NCI-H1694 (cell line): ENCODE results near the gene SULT2B1.
"Not testable (repeated sequence)": the region's sequence is repeated elsewhere in the genome, so short reads cannot be mapped to it uniquely, and the experiment has no call there.

Experiments
- DNase-seq: peaks from one replicate; lab custom pipeline; 2025; lab: John Stamatoyannopoulos, UW

SULT2B1 gene

DNA sequence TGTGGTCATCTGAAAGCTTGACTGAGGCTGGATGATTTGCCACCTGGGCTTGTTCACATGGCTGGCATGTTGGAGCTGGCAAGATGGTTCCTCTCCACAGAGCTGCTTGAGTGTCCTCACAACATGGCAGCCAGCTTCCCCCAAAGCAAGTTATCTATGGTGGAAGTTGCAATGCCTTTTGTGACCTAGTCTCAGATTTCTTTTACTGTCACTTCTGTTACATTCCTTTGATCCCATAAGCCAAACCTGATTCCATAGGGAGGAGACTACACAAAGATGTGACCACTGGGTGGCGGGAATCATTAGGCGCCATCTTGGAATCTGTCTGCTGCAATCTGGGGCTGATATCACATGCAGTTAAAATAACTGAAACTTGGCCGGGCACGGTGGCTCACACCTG is 22.8 kb upstream of the SULT2B1 start:
- DNase-seq: no peak

DNA sequence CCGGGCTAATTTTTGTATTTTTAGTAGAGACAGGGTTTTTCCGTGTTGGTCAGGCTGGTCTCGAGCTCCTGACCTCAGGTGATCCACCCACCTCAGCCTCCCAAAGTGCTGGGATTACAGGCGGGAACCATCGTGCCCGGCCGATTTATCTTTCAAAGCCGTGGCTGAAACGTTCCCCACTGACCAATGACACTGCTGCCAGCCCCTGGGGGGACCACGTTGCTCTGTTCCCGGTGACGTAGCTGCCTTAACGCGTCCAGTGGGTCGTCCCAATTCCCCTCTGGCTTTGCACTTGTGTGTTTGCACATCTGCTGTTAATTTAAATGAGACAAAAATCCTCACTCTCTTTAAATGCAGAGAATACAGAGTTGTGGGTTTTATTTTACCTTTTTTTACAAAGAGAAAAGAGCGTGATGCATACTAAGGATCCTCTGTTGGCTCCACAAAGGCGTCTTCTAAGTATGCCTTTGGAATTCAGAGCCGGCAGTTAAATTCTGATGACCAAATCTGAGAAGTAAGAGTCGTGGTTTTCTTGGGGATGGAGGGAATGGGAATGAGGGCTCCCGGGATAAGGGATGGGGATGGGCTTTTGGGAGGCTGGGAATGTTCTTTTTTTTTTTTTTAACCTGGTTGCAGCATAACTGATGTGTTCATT is 21.8 kb upstream of the SULT2B1 start:
- no peak for DNase-seq

- no peak for DNase-seq
Observed at GRCh38 chr19:48530770-48531169, 21.2 kb upstream of the SULT2B1 start.

DNA sequence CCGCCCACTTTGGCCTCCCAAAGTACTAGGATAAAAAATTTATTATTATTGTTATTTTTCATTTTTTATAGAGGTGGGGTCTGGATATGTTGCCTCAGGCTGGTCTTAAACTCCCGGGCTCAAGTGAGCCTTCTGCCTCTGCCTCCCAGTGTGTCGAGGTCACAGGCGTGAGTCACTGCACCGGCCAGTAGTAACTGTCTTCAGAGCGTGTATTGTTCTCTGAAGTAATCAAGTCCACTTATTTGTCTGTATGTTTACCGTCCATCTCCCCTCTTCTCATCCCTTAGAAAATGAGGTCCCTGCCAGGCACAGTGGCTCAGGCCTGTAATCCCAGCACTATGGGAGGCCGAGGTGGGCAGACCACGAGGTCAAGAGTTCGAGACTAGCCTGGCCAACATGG is 18.2 kb upstream of the SULT2B1 start:
- DNase-seq: no peak

GRCh38 chr19:48537541-48537940 is 14.4 kb upstream of the SULT2B1 start:
- DNase-seq: no peak

DNA sequence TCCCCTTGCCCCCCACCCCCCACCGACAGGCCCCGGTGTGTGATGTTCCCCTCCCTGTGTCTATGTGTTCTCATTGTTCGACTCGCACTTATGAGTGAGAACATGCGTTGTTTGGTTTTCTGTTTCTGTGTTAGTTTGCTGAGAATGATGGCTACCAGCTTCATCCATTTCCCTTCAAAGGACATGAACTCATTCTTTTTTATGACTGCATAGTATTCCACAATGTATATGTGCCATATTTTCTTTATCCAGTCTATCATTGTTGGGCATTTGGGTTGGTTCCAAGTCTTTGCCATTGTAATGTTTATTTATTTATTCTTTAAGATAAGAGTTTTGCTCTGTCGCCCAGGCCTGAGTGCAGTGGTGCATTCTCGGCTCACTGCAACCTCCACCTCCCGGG is 13.9 kb upstream of the SULT2B1 start:
- not testable (repeated sequence) for DNase-seq

GRCh38 chr19:48539503-48540096 is 12.4 kb upstream of the SULT2B1 start:
- DNase-seq: peak; percentile 34

- DNase-seq: peak; percentile 32
Observed at GRCh38 chr19:48540110-48540509, 11.9 kb upstream of the SULT2B1 start.

DNA sequence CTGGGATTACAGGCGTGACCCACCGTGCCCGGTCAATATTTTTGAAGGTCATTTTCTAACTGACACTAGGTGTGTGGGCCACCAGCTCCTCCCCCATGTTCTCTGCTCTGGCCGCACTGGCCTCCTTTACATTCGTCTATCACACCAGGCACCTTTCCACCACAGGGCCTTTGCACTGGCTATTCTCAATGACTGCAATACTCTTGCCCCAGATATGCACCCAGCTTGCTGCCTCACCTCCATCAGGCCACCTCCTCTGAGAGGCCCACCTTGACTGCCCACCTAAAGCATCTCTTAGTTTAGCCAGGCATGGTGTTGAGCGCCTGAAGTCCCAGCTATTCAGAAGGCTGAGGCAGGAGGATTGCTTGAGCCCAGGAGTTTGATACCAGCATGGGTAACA is 10.2 kb upstream of the SULT2B1 start:
- no peak for DNase-seq

DNA sequence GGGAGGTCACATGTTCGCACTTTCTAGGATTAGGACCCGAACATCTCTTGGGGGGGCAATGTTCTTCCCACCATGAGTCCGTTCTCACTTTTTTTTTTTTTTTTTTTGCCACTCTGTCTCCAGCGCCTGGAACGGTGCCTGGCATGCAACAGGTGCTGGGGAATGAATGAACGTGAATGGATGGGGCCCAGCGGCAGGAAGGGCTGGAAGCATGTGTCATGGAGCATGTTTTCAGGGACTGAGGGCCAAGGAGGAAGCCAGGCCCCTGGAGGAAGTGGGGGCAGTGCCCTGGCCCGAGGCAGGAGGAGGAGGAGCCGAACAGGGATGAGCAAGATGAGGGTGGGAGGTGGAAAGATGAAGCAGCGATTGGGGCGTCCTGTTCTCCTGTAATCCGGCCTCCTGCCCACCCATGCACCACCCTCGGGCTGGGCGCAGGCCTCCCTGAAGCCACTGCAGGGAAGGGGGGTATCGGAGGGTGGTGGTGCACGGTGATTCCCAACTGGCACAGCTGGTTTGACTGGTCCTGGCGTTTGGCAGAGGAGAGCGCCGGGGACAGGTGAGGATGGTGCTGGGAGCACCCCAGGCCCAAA is 8.8 kb upstream of the SULT2B1 start:
- no peak for DNase-seq

DNA sequence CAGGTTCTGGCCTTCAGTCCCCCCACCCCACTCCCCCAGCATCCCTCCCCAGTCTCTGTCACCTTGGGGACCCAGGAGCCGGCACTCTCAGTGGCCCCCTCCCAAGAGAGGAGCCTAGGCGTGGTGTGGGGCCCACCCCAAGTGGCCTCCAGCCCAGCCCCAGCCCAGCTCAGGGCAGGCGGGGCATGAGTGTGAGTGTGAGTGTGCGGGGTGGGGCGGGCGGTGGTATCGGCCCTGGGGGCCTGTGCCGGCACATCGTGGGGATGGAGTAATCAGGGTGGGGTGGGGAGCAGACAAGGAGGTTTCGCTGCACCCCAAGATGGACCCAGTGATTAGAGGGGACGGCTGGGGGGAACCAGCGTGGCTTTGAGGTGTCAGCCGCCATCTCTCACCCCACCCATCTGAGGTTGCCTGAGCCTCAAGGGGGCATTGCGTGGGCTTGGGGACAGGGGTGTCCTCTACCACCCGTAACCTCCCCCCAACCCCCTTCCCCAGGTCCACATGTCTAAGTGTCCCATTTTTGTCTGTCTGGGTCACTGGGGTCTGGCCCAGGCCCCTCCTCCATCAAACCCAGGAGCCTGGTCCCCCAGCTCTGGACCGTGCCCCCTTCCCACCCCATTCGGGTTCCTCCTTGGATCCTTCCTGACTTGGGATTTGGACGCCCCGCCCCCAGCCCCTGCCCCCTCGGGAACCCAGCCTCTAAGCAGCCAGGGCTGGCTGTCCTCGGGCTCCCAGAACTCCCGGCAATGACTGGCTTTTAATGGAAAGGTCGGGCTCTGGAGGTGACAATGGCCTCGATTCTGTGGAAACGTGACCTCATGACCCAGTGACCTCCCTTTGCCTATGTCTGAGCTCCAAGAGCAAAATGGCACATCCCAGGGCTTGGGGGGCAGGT is 6.9 kb upstream of the SULT2B1 start:
- DNase-seq: no peak

GRCh38 chr19:48547722-48548121 is 4.2 kb upstream of the SULT2B1 start:
- no peak for DNase-seq

GRCh38 chr19:48548253-48548911 is 3.6 kb upstream of the SULT2B1 start:
- no peak for DNase-seq

DNA sequence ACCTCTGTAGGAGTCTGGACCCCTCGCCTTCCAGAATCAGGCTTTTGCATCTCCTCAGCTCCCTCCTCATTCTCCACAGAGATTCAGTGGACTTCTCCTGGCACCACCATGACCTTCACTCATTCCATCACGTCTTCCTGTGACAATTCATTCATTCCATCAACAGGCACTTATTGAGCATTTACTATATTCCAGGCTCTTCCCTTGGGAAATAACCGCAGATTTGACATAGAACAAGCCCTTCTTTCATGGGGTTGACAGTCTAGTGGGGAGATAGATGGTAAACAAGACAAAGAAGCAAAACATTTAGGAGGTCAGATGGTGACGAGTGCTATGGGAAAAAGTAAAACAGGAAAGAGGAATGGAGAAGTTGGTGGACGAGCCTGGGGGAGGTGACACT is 2.6 kb upstream of the SULT2B1 start:
- no peak for DNase-seq

DNA sequence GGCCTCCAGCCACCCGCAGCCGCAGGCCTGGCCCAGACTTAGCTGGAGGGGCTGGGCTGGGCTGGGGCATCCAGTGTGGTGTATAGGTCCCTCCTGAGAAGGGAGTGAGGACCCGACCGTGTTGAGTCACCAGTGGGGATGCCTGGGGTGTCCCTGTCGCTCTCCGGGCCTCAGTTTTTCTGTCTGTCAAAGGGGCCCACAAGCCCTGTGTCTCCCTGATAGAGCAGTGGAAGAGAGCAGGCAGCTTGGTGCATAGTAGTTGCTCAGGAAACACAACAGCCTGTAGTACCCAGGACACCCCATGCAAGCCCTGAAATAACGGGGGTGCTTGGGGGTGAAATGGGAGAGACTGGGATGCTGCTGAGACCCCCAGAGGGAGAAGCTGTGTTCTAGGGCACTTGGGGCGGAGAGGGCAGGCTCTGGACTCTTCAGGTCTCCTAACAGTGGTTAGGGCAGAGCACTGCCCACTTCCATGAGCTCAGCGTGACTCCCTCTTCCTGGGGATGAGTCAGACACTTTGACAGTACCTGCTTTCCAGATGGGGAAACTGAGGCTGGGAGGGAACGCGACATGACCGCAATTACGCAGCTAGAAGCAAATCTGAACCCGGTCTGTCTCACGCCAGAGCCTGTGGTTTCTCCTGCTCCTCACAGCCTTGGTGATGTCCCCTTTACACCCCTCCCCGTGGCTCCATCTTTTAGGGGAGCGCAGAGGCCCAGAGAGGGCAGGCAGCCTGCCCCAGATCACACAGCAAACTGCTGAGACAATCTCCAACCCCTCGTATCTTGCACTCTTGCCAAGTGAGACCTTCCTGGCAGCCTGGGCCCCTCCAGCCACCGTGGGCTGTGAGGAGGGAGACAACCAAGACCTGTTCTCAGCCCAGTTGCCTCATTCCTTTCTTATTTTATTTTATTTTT is 692 bp downstream of the SULT2B1 start:
- DNase-seq: no peak

DNA sequence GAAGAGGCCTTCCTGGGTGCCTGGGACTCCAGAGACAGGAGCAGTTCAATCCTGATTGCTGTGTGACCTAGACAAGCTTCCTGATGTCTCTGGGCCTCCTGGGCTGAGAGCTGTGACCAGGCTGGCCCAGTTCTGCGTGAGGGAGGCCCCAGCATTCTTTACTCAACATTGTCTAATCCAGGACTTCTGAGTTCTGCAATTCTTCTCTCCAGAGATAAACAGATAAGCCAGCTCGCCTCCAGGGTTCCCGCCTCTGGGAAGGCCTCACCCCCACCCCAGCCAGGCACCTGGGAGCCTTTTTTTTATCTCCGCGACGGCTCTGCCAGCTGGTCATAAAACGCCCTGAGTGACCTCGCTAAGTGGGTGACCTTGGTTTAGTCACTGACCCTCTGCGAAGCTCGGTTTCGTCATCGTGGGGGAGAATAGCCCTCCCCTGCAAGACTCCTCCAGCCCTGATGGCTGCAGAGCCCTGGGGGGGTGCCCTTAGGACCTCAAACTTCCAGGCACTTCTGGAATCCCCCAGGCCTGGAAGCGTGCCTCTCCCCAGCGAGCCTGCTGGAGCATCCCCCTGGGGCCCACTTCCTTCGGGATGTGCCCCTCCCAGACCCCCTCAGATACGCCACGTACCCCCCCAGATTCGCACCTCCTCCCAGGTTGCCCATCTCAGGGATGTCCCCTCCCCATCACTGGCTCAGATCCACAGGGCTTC is 1.9 kb downstream of the SULT2B1 start:
- no peak for DNase-seq

- DNase-seq: no peak
Observed at GRCh38 chr19:48554385-48555091, 2.6 kb downstream of the SULT2B1 start.

DNA sequence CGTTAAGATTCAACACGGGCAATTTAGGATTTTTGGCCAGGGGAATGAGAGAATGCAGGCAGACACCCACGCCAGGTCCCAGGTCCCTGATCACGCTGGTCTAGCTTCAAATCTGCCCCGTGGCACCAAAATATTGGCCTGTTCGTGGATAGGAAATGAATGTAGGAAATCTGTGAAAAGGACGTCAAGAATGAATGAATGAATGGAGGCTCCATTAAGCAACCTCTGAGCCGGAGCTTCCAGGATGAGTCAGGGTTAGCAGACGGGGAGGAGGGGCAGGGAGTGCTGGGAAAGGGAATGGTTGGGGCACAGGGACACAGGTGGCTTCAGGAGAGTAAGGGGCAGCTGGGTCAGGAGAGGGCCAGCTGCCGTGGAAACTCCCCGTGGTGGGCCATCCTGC is 4.2 kb downstream of the SULT2B1 start:
- DNase-seq: no peak

DNA sequence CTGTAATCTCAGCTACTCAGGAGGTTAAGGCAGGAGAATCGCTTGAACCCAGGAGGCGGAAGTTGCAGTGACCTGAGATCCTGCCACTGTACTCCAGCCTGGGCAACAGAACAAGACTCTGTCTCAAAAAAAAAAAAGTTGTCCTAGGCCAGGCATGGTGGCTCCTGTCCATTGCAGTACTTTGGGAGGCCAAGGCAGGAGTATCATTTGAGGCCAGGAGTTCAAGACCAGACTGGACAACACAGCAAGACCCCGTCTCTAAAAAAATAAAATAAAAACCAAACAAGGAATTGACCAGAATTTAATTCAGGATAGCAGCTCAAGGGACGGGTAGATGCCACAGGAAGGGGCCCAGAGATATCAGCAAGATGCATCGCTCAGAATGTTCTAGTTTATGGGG is 4.9 kb downstream of the SULT2B1 start:
- DNase-seq: no peak
